ENCODE data around the gene SLC22A7.
"Not testable (repeated sequence)": the region's sequence is repeated elsewhere in the genome, so short reads cannot be mapped to it uniquely, and the experiment has no call there.

SLC22A7 gene

DNA sequence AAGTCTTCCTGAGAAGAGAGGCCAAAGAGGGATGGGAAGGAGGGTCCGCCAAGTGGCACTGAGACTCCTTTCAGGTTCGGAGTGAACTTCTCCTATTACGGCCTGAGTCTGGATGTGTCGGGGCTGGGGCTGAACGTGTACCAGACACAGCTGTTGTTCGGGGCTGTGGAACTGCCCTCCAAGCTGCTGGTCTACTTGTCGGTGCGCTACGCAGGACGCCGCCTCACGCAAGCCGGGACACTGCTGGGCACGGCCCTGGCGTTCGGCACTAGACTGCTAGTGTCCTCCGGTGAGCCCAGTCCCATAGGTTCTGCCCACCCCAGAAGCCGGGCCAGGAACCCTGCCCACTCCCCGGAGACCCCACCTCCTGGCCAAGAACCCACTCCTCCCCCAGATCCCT lies 4.1 kb downstream of the SLC22A7 start:
- no peak for DNase-seq (ENCODE audit: low read depth in 2 of 2)

DNA sequence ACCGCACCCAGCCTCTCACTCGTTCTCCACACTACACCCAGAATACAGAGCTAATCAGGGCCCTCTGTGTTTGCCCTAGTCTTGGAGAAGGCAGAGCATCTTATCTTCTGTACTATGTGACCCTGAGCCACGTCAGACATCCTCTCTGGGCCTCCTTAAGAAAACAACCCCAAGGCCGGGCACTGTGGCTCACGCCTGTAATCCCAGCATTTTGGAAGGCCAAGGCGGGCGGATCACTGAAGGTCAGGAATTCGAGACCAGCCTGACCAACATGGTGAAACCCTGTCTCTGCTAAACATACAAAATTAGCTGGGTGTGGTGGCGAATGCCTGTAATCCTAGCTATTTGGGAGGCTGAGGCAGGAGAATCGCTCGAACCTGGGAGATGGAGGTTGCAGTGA lies 4.9 kb downstream of the SLC22A7 start:
- not testable (repeated sequence) for DNase-seq (ENCODE audit: low read depth in 2 of 2)

GRCh38 chr6:43303751-43304331 lies 5.8 kb downstream of the SLC22A7 start:
- no peak for DNase-seq (ENCODE audit: low read depth in 2 of 2)

GRCh38 chr6:43304361-43304760 lies 6.3 kb downstream of the SLC22A7 start:
- no peak for DNase-seq (ENCODE audit: low read depth in 2 of 2)

DNA sequence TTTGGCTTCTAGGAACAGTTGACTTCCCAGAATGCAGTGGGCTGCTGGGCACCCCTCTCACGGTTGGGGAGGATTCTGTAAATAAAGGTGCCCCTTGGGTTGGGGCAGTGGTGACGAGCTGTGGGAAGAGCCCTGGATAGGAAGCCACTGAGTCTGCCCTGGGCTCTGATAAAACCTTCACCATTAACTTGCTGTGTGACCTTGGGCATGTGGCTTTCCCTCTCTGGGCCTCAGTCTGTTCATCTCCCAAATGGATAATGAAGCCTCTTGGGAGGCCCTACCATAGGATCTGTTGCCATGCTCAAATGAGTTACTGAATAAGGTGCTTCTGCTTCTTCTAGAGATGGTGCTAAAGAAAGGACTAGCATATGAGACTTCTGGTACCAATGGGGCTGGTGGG lies 6.8 kb downstream of the SLC22A7 start:
- no peak for DNase-seq (ENCODE audit: low read depth in 2 of 2)

DNA sequence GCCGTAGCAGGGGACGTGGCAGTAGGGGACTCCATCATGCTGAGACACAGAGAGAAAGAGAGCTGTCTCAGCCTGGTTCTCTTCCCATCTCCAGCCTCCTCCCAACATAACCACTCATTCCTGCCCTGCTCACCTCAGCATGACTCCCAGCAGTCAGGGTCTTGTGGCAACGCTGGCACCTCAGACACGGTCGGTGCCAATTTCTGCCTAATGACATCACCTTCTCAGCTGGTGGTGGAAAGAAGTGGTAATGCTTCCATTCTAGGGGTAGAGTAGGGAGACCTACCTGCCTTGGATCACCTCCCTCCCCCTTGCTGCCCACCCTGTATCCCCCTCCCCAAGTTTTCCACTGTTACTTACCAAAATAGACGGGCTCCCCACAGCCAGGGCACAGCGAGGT lies 8.0 kb downstream of the SLC22A7 start:
- DNase-seq (ENCODE audit: low read depth in 2 of 2) = no peak

- no peak for DNase-seq (ENCODE audit: low read depth in 2 of 2)
Measured at GRCh38 chr6:43307451-43308100, 9.5 kb downstream of the SLC22A7 start.

- DNase-seq (ENCODE audit: low read depth in 2 of 2) = peak; percentile 7 to 11
Measured at GRCh38 chr6:43308101-43308989, 10.3 kb downstream of the SLC22A7 start, which contains the start of gene CRIP3. TSS of gene CRIP3 (minus strand) at chr6:43308826. CDS start at chr6:43308792, 34 bp downstream.

DNA sequence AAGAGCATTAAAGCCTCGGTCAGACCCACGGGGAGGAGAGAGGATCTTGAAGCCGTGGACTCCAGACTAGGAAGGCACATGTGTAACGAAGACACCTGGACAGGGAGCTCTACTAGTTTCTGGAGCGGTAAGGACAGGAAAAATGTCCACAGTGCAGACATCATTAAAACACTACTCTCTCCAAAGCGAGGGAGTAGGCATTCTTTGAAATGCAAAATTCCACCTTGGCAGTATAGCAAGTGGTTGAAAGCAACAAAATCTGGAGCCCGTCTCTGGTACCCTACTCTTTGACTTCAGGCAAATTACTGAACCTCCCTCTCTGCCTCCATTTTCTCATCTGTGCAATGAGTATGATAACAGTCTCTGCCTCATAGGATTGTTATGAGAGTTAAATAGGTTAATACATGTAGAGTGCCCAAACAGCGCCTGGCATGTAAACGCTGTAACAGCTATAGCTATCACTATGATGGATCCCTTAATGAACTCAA lies 11.0 kb downstream of the SLC22A7 start:
- no peak for DNase-seq (ENCODE audit: low read depth in 2 of 2)

DNA sequence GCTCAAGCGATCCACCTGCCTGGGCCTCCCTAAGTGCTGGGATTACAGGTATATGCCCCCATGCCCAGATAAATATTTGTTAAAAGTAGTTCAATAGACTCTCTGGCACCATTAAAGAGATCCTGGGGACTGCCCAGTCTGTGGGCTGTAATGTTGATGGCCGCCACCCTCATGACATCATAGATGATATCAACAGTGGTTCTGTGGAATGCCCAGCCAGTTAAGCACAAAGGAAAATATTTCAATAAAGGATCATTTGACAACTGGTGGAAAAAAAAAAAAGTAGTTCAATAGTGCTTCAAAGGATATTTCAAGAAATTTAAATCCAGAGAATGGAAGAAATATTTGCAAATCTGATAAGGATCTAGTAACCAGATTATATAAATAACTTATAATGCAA lies 12.1 kb downstream of the SLC22A7 start:
- no peak for DNase-seq (ENCODE audit: low read depth in 2 of 2)

DNA sequence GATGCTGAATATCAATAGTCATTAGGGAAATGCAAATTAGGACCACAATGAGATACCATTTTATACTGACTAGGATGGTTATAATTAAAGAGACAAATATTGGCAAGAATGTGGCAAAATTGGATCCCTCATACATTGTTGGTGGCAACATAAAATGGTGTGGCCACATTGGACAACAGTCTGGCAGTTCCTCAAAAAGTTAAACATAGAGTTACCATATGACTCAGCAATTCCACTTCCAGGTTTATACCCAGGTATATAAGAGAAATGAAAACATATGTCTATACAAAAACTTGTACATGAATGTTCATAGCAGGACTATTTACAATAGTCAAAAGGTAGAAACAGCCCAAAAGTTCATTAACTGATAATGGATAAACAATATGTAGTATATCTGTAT lies 12.6 kb downstream of the SLC22A7 start:
- DNase-seq (ENCODE audit: low read depth in 2 of 2) = no peak

- DNase-seq (ENCODE audit: low read depth in 2 of 2) = no peak
Measured at GRCh38 chr6:43311666-43312065, 13.6 kb downstream of the SLC22A7 start.

DNA sequence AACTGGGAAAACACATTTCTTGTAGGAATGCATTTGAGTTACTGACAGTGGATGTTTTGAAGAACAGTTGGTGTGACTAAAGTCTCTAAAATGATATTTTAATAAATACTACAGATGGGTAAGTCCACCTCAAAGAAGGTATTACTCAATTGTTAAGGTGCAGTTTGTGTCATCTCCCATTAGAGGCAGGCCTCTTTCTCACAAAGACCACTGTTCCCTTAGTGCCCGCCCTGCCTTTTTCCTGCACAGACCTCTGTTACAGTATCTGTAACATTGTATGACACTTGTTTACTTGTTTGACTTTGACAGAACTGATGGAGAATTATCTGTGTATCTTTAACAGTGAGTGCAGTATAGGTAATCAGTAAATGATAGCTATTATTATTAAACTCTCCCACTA lies 15.8 kb downstream of the SLC22A7 start:
- no peak for DNase-seq (ENCODE audit: low read depth in 2 of 2)

DNA sequence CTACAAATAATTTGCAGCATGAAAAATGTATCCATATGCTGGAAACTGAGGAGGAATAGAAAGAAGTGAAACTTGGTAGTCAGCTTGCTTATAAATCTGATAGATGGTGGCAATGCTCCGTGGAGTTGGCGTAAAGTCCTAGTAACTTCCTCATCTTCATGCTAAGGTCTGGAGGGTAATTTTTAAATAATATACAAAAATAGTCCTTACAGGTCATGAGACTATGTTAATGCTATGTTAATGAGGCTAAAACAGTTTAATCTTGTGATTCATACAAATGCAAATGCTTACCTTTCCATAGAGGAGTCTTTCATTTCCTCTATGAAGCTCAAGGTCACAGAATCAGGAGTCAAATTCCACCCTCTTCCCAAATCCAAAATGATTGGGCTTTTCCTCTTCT lies 20.0 kb downstream of the SLC22A7 start:
- DNase-seq (ENCODE audit: low read depth in 2 of 2) = no peak

GRCh38 chr6:43325876-43326275 lies 27.8 kb downstream of the SLC22A7 start:
- DNase-seq (ENCODE audit: low read depth in 2 of 2) = no peak

- no peak for DNase-seq (ENCODE audit: low read depth in 2 of 2)
Measured at GRCh38 chr6:43328528-43328927, 30.5 kb downstream of the SLC22A7 start.

- no peak for DNase-seq (ENCODE audit: low read depth in 2 of 2)
Measured at GRCh38 chr6:43331470-43331869, 33.4 kb downstream of the SLC22A7 start.

- DNase-seq (ENCODE audit: low read depth in 2 of 2) = no peak
Measured at GRCh38 chr6:43331891-43332290, 33.8 kb downstream of the SLC22A7 start.

DNA sequence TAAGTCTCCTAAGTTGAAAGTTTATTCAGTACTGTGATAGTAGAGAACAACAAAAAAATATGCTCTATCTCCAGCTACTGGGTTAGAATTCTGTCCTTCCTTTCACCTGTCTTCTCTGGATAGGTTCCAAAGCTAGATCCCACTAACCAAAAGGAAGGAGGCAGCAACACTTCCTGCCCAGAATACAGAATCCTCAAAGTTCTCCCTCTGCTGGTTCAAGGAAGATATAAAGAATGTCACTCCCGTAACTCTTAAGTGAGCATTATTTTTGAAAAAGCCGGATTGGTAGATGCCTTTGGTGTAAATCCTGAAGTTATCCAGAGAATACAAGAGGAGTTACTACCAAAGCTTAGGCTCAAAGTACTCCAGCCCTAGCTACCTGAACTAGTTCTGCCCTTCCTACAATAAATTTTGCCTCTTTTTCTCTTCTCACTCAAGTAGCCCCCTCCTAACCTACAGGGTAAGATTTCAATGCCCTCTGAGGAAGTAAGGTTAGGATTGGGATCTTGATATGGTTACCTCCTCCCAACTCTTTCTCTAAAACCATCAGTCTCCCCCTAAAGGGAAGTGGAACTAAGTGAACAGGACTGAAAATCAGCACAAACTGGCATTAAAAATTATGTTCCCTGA lies 36.5 kb downstream of the SLC22A7 start:
- peak; percentile 36 to 39 for DNase-seq (ENCODE audit: low read depth in 2 of 2)

DNA sequence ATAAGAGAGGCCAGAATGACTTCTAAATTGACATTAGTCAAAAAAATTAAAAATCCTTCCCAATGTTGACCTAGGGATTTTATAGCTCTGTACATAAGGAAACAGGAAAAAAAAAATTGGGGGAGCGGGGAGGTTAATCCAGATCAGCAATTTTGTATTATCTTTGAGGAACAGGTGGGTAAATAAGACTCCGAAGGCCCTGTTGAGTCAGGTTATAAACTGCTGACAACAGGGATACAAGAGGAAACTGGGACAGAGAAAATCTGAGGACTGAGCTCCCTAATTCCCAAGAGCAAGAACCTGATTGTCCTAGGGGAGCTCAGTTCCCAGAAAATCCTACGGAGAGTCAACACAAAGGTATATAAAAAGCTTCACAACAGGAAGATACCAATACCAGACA lies 37.4 kb downstream of the SLC22A7 start:
- DNase-seq (ENCODE audit: low read depth in 2 of 2) = no peak

- no peak for DNase-seq (ENCODE audit: low read depth in 2 of 2)
Measured at GRCh38 chr6:43336382-43336781, 38.3 kb downstream of the SLC22A7 start.

DNA sequence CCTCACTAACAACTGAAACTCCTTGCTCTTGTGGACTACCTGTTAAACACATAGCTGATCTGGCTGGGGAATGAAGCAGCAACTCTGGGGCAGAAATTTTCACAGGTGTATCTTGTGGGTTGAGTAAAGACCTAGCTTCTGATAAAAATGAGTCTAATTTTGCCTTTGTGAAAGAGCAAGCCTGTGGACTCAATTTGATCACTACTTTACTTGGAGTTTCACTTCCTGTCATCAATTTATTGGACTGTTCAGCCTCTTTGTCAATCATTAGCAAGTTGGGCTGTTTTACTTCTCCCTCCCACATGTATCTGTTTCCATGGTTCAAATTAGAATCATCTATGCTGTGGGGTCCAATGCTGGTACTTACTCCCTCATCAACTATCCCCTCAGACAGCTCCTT lies 40.2 kb downstream of the SLC22A7 start:
- DNase-seq (ENCODE audit: low read depth in 2 of 2) = no peak
